Upper lobe of right lung (tissue), 1 donor: ENCODE measurements around the gene TRMT112. TPM values are rescaled to one million over a fixed set of nuclear protein-coding genes. Genes with fewer than 3 reads are reported as not detected.

Experiments
- ATAC-seq: fragments of 200-7000 bp; cut with Tn5 transposase; one replicate; pipeline ENCODE4 v1.9.1; 2020; ENCODE audit warnings: mild to moderate bottlenecking, moderate library complexity
- DNase-seq: peaks from one replicate; pipeline ENCODE4 v3.0.0-alpha.2; 2020
- H3K27ac ChIP-seq: fragments of 200-600 bp; one replicate; pipeline ENCODE4 v1.8.0; 2022
- H3K27me3 ChIP-seq: fragments of 200-600 bp; one replicate; pipeline ENCODE4 v1.8.0; 2022; ENCODE audit warnings: mild to moderate bottlenecking
- H3K36me3 ChIP-seq: fragments of 200-600 bp; one replicate; pipeline ENCODE4 v1.8.0; 2022
- H3K4me1 ChIP-seq: fragments of 200-600 bp; one replicate; pipeline ENCODE4 v1.8.0; 2022
- H3K4me3 ChIP-seq: fragments of 200-600 bp; one replicate; pipeline ENCODE4 v1.8.0; 2022; ENCODE audit warnings: mild to moderate bottlenecking
- H3K9me3 ChIP-seq: fragments of 200-600 bp; one replicate; pipeline ENCODE4 v1.8.0; 2022
- CTCF ChIP-seq: fragments of 200-600 bp; IDR thresholded peaks from one replicate; pipeline ENCODE4 v1.8.0; 2022; ENCODE audit warnings: antibody characterized with exemption
- intact Hi-C: fragments of 100-400 bp; cut with DNase I; formaldehyde crosslinking; loops from one replicate; pipeline ENCODE4 v1.11.0; 2022
- total RNA-seq: library from RNA; stranded (reverse); fragmentation: NEBNext Ultra II Directional; extraction: Animal tissue kit (Norgen Biotek cat#: 25700); gene quantifications from one replicate; pipeline ENCODE4 v1.2.1, GENCODE V29; 2021
- donor health status: DM: no; HTN: yes; CAD: no; lungs with severe emphysema.

The TRMT112 gene
- total RNA-seq, 1 donor from 2014 or later: 168 TPM

GRCh38 chr11:64303109-64304031, 14.0 kb downstream of the TRMT112 start:
- H3K4me3 ChIP-seq: peak overlapping the region; percentile 70
- H3K27me3 ChIP-seq: peaks cover 23% of the 10 kb centered on the region
- no peaks in the 10 kb centered on the region for H3K9me3 ChIP-seq
- peaks cover 37% of the 10 kb centered on the region for H3K4me1 ChIP-seq
- no peak for TF ChIP-seq CTCF
- no peak for DNase-seq
- ATAC-seq: no peak
- peak overlapping the region; percentile 94 for H3K27ac ChIP-seq
- H3K36me3 ChIP-seq: peaks cover 7% of the 10 kb centered on the region
- intact Hi-C loops: loop anchor here (5.0 kb wide), 1 partner anchor 101 kb away; no protein-coding TSS in a partner anchor

GRCh38 chr11:64299847-64300648, 17.3 kb downstream of the TRMT112 start, which contains the start of gene CATSPERZ:
Gene CATSPERZ, plus strand, starts transcription at chr11:64300358. Its CDS starts 53 bp downstream, at chr11:64300411.
- no peaks in the 10 kb centered on the region for H3K36me3 ChIP-seq
- DNase-seq (no peak), ATAC-seq (no peak)
- H3K9me3 ChIP-seq: no peaks in the 10 kb centered on the region
- peaks cover 25% of the 10 kb centered on the region for H3K4me1 ChIP-seq
- H3K4me3 ChIP-seq: peak within 1 kb of the TSS; percentile 55
- H3K27me3 ChIP-seq: peaks cover 49% of the 10 kb centered on the region
- intact Hi-C loops: loop anchor here (5.0 kb wide), 1 partner anchor 98 kb away; no protein-coding TSS in a partner anchor
- TF ChIP-seq CTCF: no peak
- peak within 1 kb of the TSS; percentile 48 for H3K27ac ChIP-seq

GRCh38 chr11:64298966-64299846, 18.2 kb downstream of the TRMT112 start:
- ATAC-seq: peak; percentile 65
- H3K27me3 ChIP-seq: peaks cover 57% of the 10 kb centered on the region
- intact Hi-C loops: no loop called here
- H3K9me3 ChIP-seq: no peaks in the 10 kb centered on the region
- DNase-seq: peak; percentile 86
- peak overlapping the region; percentile 48 for H3K27ac ChIP-seq
- TF ChIP-seq CTCF: no peak
- no peaks in the 10 kb centered on the region for H3K36me3 ChIP-seq
- peaks cover 24% of the 10 kb centered on the region for H3K4me1 ChIP-seq
- H3K4me3 ChIP-seq: peak overlapping the region; percentile 55

- intact Hi-C loops: no loop called here
- Histone ChIP-seq H3K27me3 (peaks cover 65% of the 10 kb centered on the region), H3K4me3 (no peak overlapping the region), H3K36me3 (no peaks in the 10 kb centered on the region), H3K4me1 (peaks cover 19% of the 10 kb centered on the region), H3K27ac (no peak overlapping the region), H3K9me3 (no peaks in the 10 kb centered on the region)
- no peak for DNase-seq
- ATAC-seq: no peak
- TF ChIP-seq CTCF: no peak
Measured at GRCh38 chr11:64297699-64298358, 19.5 kb downstream of the TRMT112 start.
